GM18498 (cell line): ENCODE data around the gene RAB41.
"Not testable (repeated sequence)": the region's sequence is repeated elsewhere in the genome, so short reads cannot be mapped to it uniquely, and the experiment has no call there.

Experiments used
- ATAC-seq: cut with Tn5 transposase; IDR thresholded peaks from one replicate; pipeline ENCODE4 v1.9.1; 2021; ENCODE audit warnings: mild to moderate bottlenecking, moderate library complexity; ENCODE audit not compliant: unreplicated experiment

Gene RAB41

GRCh38 chrX:70281951-70282350, at the start of gene RAB41:
RAB41 (plus strand) TSS chrX:70282172; CDS start chrX:70282218, 46 bp downstream.
- ATAC-seq, result no peak

GRCh38 chrX:70234355-70234754, 47.6 kb upstream of the RAB41 start, which contains the start of gene AWAT1:
AWAT1 (plus strand) TSS chrX:70234655; CDS start chrX:70234696, 41 bp downstream.
- ATAC-seq, result no peak

- ATAC-seq, result no peak
Measured at GRCh38 chrX:70240751-70241150, 41.2 kb upstream of the RAB41 start.

- no peak for ATAC-seq
Measured at GRCh38 chrX:70241501-70241900, 40.5 kb upstream of the RAB41 start.

- ATAC-seq, result not testable (repeated sequence)
Measured at GRCh38 chrX:70243601-70244000, 38.4 kb upstream of the RAB41 start.

GRCh38 chrX:70244881-70245280, 37.1 kb upstream of the RAB41 start:
- no peak for ATAC-seq

GRCh38 chrX:70247252-70247651, 34.7 kb upstream of the RAB41 start:
- no peak for ATAC-seq

GRCh38 chrX:70252491-70252890, 29.5 kb upstream of the RAB41 start:
- no peak for ATAC-seq

GRCh38 chrX:70253377-70254062, 28.5 kb upstream of the RAB41 start:
- ATAC-seq, result no peak

GRCh38 chrX:70254063-70254400, 27.9 kb upstream of the RAB41 start:
- no peak for ATAC-seq

GRCh38 chrX:70254909-70255308, 27.1 kb upstream of the RAB41 start:
- no peak for ATAC-seq

GRCh38 chrX:70255452-70255851, 26.5 kb upstream of the RAB41 start:
- no peak for ATAC-seq

GRCh38 chrX:70257423-70258288, 24.3 kb upstream of the RAB41 start:
- ATAC-seq, result no peak

- ATAC-seq, result no peak
Measured at GRCh38 chrX:70260104-70260503, 21.9 kb upstream of the RAB41 start, which contains the start of gene P2RY4. P2RY4 (minus strand) TSS chrX:70260204; CDS start chrX:70259624, 580 bp downstream.

- no peak for ATAC-seq
Measured at GRCh38 chrX:70262952-70263567, 18.9 kb upstream of the RAB41 start.

GRCh38 chrX:70264784-70265183, 17.2 kb upstream of the RAB41 start:
- ATAC-seq, result no peak

GRCh38 chrX:70268034-70268433, 13.9 kb upstream of the RAB41 start, which contains the start of gene ARR3:
ARR3 (plus strand) TSS chrX:70268334; CDS start chrX:70269386, 1,052 bp downstream.
- no peak for ATAC-seq

GRCh38 chrX:70274029-70274428, 7.9 kb upstream of the RAB41 start:
- ATAC-seq, result not testable (repeated sequence)

GRCh38 chrX:70279081-70279480, 2.9 kb upstream of the RAB41 start:
- ATAC-seq, result no peak

- no peak for ATAC-seq
Measured at GRCh38 chrX:70280573-70280972, 1.4 kb upstream of the RAB41 start.

- ATAC-seq, result no peak
Measured at GRCh38 chrX:70289168-70289792, 7.3 kb downstream of the RAB41 start.
